HG03558 (cell line): Measurements from ENCODE around the gene STAC2.

Experiments
- ATAC-seq: cut with Tn5 transposase; IDR thresholded peaks from one replicate; pipeline ENCODE4 v1.9.1; 2021; ENCODE audit warnings: moderate number of reproducible peaks; ENCODE audit not compliant: unreplicated experiment; ENCODE audit errors: extremely low read depth

Gene STAC2

GRCh38 chr17:39235555-39236449 lies 10.1 kb upstream of the STAC2 start:
- no peak for ATAC-seq

- ATAC-seq, result no peak
Measured at GRCh38 chr17:39231591-39232551, 6.1 kb upstream of the STAC2 start.

GRCh38 chr17:39231091-39231561 lies 5.4 kb upstream of the STAC2 start:
- no peak for ATAC-seq

- ATAC-seq, result no peak
Measured at GRCh38 chr17:39230361-39230760, 4.6 kb upstream of the STAC2 start.

- ATAC-seq, result no peak
Measured at GRCh38 chr17:39229274-39229913, 3.6 kb upstream of the STAC2 start.

GRCh38 chr17:39227364-39227919 lies 1.7 kb upstream of the STAC2 start:
- ATAC-seq, result no peak

GRCh38 chr17:39225959-39226683 lies 376 bp upstream of the STAC2 start:
- ATAC-seq, result no peak

GRCh38 chr17:39224778-39225307 lies 902 bp downstream of the STAC2 start:
- no peak for ATAC-seq

- ATAC-seq, result no peak
Measured at GRCh38 chr17:39223907-39224777, 1.6 kb downstream of the STAC2 start.

- no peak for ATAC-seq
Measured at GRCh38 chr17:39222866-39223834, 2.6 kb downstream of the STAC2 start.

GRCh38 chr17:39222151-39222550 lies 3.6 kb downstream of the STAC2 start:
- no peak for ATAC-seq

GRCh38 chr17:39221572-39221971 lies 4.2 kb downstream of the STAC2 start:
- ATAC-seq, result no peak

GRCh38 chr17:39219647-39220154 lies 6.0 kb downstream of the STAC2 start:
- no peak for ATAC-seq

GRCh38 chr17:39218906-39219305 lies 6.8 kb downstream of the STAC2 start:
- no peak for ATAC-seq

GRCh38 chr17:39217734-39218369 lies 7.9 kb downstream of the STAC2 start:
- no peak for ATAC-seq

GRCh38 chr17:39213852-39214251 lies 11.9 kb downstream of the STAC2 start:
- no peak for ATAC-seq
